HepG2 (cell line): ENCODE measurements around the gene CSNK1A1.

ENCODE experiments used
- EZH2 ChIP-seq: conservative IDR thresholded peaks from 2 replicates; pipeline ENCODE4 v1.6.1; 2012; ENCODE audit warnings: mild to moderate bottlenecking, low read depth, low read length, moderate library complexity
- ZFYVE20 ChIP-seq: sonication (generic); formaldehyde crosslinking; IDR thresholded peaks from 2 replicates; pipeline ENCODE4 v1.8.0; 2023; ENCODE audit warnings: low read depth, mild to moderate bottlenecking, moderate library complexity, missing genetic modification reagents, borderline replicate concordance

DNA sequence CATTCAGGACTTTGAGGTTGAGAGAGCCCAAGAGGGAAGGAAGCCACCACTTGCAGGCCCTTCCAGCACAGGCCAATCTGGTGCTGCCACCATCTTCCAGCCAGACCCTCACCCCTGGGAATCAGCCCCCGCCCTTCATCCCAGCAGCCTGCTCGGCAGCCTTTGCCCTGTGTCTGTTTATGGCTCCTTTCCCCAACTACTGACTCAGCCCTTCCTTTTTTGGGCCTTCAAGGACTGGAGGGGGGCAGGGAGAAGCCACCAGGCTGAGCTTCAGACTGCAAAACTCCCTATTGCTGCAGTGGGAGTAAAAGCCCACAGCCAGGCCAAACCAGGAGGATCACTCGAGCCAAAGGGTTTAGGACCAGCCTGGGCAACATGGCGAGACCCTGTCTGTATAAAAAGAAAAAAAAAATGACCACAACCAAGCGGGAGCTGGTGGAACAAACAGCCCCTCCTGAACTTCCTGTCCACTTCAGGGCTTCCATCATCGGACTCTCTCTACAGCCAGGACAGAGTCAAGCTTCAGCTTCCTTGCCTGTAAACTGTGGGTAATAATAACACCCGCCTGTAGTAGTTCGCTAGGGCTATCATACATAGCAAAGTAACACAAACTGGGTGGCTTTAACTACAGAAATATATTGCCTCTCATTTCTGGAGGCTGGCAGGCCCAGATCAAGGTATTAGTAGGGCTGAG, 86.3 kb downstream of the CSNK1A1 start:
- TF ChIP-seq EZH2 = no peak
- no peak for TF ChIP-seq ZFYVE20 (CRISPR knock-in tag)
